Measurements from ENCODE around the gene HOXC12.
A peak's percentile ranks its signal among the peaks of the same experiment; 100 is the strongest.

The HOXC12 gene

DNA sequence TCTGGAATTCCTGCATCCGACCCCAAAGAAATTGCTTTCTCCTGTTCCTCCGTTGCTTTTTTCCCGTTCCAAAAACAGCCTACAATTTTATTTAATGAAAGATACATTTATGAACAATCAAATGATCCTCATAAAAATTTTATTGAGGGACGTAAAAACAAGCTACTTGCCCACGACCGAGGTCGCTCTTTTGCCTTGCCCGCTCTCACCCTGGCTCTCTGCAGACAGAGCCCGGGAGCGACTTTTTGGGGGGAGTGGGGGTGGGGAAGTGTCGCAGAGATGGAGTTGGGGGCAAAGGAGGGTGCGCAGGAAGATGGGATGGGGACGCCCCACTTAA lies 44.2 kb downstream of the HOXC12 start (continued):
- TF ChIP-seq, protein P1, sequence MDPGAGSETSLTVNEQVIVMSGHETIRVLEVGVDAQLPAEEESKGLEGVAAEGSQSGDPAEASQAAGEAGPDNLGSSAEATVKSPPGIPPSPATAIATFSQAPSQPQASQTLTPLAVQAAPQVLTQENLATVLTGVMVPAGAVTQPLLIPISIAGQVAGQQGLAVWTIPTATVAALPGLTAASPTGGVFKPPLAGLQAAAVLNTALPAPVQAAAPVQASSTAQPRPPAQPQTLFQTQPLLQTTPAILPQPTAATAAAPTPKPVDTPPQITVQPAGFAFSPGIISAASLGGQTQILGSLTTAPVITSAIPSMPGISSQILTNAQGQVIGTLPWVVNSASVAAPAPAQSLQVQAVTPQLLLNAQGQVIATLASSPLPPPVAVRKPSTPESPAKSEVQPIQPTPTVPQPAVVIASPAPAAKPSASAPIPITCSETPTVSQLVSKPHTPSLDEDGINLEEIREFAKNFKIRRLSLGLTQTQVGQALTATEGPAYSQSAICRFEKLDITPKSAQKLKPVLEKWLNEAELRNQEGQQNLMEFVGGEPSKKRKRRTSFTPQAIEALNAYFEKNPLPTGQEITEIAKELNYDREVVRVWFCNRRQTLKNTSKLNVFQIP (CRISPR knock-in tag; IDR thresholded peaks at IDR 0.05; ENCODE audit: borderline replicate concordance, low read depth): no peak
- TF ChIP-seq TCF4 (CRISPR knock-in tag; IDR thresholded peaks at IDR 0.05; ENCODE audit: borderline replicate concordance): no peak

DNA sequence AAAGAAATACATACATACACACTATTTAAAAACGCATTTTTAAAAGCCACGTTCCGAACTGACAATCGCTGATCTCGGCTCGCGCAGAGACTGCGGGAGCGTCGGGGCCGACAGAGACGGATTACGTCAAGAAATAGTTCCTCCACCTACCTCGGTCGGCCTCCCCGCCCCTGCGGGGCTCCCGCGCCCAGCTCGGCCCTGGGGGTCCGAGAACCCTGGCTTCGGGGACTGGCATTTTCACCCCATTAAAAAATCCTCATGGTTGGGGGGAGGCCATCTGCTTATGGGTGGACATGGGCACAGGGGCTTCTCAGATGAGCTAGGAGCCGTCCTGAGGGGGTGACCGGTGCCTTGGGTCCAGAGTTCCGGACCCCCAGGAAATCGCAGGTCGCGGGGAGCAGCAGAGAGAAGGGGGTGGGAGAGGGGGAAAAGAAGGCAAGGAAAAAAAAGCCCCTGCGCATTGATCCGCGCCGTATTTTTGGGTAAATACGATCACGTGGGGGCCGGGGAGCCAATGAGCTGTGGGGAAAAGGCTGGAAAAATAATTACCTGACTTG lies 44.9 kb downstream of the HOXC12 start:
- TF ChIP-seq, protein P2, sequence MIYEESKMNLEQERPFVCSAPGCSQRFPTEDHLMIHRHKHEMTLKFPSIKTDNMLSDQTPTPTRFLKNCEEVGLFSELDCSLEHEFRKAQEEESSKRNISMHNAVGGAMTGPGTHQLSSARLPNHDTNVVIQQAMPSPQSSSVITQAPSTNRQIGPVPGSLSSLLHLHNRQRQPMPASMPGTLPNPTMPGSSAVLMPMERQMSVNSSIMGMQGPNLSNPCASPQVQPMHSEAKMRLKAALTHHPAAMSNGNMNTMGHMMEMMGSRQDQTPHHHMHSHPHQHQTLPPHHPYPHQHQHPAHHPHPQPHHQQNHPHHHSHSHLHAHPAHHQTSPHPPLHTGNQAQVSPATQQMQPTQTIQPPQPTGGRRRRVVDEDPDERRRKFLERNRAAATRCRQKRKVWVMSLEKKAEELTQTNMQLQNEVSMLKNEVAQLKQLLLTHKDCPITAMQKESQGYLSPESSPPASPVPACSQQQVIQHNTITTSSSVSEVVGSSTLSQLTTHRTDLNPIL (CRISPR knock-in tag; IDR thresholded peaks at IDR 0.05; ENCODE audit: low read depth): no peak
- TF ChIP-seq CSDC2 (CRISPR knock-in tag; IDR thresholded peaks at IDR 0.05): no peak
- TF ChIP-seq, protein P3, sequence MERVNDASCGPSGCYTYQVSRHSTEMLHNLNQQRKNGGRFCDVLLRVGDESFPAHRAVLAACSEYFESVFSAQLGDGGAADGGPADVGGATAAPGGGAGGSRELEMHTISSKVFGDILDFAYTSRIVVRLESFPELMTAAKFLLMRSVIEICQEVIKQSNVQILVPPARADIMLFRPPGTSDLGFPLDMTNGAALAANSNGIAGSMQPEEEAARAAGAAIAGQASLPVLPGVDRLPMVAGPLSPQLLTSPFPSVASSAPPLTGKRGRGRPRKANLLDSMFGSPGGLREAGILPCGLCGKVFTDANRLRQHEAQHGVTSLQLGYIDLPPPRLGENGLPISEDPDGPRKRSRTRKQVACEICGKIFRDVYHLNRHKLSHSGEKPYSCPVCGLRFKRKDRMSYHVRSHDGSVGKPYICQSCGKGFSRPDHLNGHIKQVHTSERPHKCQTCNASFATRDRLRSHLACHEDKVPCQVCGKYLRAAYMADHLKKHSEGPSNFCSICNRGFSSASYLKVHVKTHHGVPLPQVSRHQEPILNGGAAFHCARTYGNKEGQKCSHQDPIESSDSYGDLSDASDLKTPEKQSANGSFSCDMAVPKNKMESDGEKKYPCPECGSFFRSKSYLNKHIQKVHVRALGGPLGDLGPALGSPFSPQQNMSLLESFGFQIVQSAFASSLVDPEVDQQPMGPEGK (CRISPR knock-in tag; IDR thresholded peaks at IDR 0.05; ENCODE audit: borderline replicate concordance): 0 out of 2 replicates have a peak, but pooled peaks have one; percentile 12
- no peak for TF ChIP-seq ISL1 (CRISPR knock-in tag; IDR thresholded peaks at IDR 0.05)
- no peak for TF ChIP-seq SNAI2 (CRISPR knock-in tag; IDR thresholded peaks at IDR 0.05)
- peak; percentile 72 for TF ChIP-seq ZFP3 (CRISPR knock-in tag; IDR thresholded peaks at IDR 0.05)
- TF ChIP-seq BACH2 (CRISPR knock-in tag; IDR thresholded peaks at IDR 0.05; ENCODE audit: borderline replicate concordance): no peak
- TF ChIP-seq OSR1 (CRISPR knock-in tag; IDR thresholded peaks at IDR 0.05): no peak
- peak; percentile 64 for ATAC-seq

DNA sequence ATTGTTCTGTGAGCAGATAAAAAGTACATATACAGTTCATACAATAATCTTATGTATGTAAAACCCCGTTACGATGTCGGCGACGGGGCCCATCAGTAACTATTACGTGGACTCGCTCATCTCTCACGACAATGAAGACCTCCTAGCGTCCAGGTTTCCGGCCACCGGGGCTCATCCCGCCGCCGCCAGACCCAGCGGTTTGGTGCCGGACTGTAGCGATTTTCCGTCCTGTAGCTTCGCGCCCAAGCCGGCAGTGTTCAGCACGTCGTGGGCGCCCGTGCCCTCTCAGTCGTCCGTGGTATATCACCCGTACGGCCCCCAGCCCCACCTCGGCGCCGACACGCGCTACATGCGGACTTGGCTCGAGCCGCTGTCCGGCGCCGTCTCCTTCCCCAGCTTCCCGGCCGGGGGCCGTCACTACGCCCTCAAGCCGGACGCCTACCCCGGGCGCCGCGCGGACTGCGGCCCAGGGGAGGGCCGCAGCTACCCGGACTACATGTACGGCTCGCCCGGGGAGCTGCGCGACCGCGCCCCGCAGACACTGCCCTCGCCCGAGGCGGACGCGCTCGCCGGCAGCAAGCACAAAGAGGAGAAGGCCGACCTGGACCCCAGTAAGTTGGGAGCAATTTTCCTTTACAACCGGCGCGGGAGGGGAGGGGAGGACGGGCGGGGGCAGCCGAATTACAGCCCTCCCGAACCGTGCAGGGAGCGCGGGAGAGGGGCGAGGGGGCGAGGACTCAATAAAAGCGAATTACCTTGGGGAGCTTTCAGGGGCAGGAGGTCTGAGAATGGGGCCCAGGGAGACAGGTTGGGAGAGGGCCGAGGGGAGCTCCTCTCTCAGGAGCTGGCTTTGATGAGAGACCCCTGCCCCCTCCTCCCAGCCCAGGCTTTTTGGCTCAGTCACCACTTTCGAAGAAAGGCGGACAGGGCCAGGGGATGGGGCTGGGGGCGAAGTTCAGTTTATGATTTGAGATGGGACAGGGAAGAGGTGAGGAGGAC lies 45.7 kb downstream of the HOXC12 start, which contains the start of gene HOXC9:
TSS of gene HOXC9 (plus strand) at position 46 of the 999 bp plus-strand sequence. CDS start at position 74, 28 bp downstream.
- peak; percentile 61 for ATAC-seq
- no peak for TF ChIP-seq ARNTL (CRISPR knock-in tag; IDR thresholded peaks at IDR 0.05; ENCODE audit: borderline replicate concordance, low read depth)
- TF ChIP-seq, protein P4, sequence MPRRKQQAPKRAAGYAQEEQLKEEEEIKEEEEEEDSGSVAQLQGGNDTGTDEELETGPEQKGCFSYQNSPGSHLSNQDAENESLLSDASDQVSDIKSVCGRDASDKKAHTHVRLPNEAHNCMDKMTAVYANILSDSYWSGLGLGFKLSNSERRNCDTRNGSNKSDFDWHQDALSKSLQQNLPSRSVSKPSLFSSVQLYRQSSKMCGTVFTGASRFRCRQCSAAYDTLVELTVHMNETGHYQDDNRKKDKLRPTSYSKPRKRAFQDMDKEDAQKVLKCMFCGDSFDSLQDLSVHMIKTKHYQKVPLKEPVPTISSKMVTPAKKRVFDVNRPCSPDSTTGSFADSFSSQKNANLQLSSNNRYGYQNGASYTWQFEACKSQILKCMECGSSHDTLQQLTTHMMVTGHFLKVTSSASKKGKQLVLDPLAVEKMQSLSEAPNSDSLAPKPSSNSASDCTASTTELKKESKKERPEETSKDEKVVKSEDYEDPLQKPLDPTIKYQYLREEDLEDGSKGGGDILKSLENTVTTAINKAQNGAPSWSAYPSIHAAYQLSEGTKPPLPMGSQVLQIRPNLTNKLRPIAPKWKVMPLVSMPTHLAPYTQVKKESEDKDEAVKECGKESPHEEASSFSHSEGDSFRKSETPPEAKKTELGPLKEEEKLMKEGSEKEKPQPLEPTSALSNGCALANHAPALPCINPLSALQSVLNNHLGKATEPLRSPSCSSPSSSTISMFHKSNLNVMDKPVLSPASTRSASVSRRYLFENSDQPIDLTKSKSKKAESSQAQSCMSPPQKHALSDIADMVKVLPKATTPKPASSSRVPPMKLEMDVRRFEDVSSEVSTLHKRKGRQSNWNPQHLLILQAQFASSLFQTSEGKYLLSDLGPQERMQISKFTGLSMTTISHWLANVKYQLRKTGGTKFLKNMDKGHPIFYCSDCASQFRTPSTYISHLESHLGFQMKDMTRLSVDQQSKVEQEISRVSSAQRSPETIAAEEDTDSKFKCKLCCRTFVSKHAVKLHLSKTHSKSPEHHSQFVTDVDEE (CRISPR knock-in tag; IDR thresholded peaks at IDR 0.05): 0 out of 2 replicates have a peak, but pooled peaks have one; percentile 16
- TF ChIP-seq, protein P3 (CRISPR knock-in tag; IDR thresholded peaks at IDR 0.05; ENCODE audit: borderline replicate concordance): 0 out of 2 replicates have a peak, but pooled peaks have one; percentile 12

DNA sequence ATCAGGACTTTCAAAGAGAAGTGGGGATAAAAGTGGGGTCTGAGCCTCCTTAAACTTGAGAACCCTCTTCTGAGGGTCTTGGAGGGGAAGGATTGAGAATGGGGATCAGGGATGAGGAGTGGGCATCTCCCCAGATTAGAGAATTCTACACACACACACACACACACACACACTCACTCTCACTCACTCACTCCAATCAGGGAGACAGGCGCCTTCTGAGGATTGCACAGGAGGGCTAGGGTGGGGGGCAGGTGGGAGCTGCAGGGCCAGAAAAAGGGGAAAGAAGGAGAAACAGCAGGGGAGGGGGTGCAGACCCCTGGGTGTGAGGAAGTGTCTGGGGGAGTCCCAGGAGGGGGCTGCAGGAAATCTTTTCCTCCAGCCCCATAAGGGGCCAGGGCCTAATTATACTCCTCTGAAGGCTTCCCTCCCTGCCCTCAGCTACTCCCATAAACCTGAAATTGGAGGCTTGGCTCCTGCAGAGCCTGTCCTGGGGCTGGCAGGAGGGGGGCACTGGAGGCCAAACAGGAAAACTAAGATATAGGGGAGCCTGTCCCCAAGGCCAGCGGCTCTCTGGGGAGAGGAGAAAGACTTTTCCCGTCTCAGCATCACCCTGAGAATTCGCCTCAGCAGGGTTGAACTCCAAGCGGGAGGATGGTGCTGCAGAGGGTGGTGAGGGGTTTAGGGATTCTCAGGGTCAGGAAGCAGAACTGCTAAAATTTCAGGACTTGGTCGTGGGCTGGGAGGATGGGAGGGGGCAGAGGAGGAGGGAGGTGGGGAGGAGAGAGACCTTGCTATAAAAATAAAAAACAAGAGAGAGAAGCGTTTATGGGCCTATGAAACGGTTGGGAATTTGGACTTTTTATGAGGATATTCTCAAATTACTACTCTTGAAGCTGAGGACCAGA lies 46.8 kb downstream of the HOXC12 start:
- TF ChIP-seq ZC3H10 (CRISPR knock-in tag; IDR thresholded peaks at IDR 0.05) (no peak), SNAI2 (CRISPR knock-in tag; IDR thresholded peaks at IDR 0.05) (no peak), RARB (CRISPR knock-in tag; IDR thresholded peaks at IDR 0.05) (no peak), ZFP3 (CRISPR knock-in tag; IDR thresholded peaks at IDR 0.05) (no peak), TCF4 (CRISPR knock-in tag; IDR thresholded peaks at IDR 0.05; ENCODE audit: borderline replicate concordance) (no peak), ARNTL (CRISPR knock-in tag; IDR thresholded peaks at IDR 0.05; ENCODE audit: borderline replicate concordance, low read depth) (no peak), GLIS3 (CRISPR knock-in tag; IDR thresholded peaks at IDR 0.05) (no peak), BACH2 (CRISPR knock-in tag; IDR thresholded peaks at IDR 0.05; ENCODE audit: borderline replicate concordance) (no peak), ZNF565 (CRISPR knock-in tag; conservative IDR thresholded peaks at IDR 0.05; ENCODE audit: low read depth) (no peak)
- TF ChIP-seq, protein P3 (CRISPR knock-in tag; IDR thresholded peaks at IDR 0.05; ENCODE audit: borderline replicate concordance): no peak
- ATAC-seq: no peak
